Kidney glomerular epithelial cell (primary cell): ENCODE results near the gene TASOR.
A peak's percentile ranks its signal among the peaks of the same experiment; 100 is the strongest.

Source experiments
- DNase-seq: peaks from one replicate; lab custom pipeline; 2025; lab: John Stamatoyannopoulos, UW

Gene TASOR

DNA sequence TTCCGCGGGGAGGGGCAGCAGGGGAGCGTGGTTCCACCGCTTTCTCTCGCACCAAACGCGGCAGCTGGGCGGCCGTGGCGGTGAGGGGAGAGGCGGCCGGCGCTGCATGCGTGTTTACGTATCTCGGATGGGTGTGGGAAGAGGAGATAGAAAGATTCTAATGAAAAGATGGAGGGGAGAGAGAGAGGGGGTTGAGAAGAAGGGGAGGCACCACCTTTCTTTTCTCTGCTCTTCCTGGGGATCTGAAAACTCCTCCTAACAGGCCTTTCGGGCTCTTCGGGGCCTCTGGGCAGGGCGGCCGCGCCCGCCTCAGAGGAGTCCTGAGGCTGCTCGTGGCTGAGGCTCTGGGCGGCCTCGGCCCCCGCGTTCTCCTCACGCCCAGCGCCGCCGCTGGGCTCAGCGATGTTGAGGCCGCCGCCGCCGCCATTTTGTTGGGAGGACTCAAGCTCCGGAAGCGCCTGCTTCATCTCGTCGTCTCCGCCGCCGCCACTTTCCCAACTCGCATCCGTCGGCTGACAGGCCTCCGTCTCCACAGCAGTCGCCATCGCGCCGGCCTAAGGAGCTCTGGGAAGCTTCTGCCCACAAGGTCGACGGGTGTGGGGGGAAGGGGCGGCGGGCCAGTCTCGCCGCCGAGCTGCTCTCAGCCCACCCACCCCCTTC is 473 bp downstream of the TASOR start:
- DNase-seq, result peak; percentile 66

DNA sequence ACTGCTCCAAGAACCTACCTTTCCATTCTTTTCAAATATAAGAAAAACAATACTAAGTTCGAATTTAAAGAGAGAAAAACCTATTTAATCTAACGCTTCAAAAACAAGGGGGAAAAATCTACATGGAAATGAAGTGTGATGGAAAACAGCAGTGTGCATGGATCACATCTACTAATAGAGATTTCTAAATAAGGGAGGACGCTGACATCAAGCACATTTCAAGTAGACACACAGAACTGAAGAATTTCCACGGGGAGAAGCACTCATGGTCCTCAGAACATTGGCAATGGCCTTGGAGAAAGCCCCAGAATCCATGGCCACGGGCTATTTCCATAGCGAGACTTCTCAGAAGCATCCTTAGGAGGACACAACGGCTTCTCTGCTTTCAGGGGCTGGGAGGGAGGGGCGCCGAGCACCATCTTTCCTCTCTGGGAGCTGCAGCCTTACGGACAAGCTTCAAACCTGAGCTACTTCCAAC is 1.0 kb downstream of the TASOR start:
- DNase-seq, result no peak

DNA sequence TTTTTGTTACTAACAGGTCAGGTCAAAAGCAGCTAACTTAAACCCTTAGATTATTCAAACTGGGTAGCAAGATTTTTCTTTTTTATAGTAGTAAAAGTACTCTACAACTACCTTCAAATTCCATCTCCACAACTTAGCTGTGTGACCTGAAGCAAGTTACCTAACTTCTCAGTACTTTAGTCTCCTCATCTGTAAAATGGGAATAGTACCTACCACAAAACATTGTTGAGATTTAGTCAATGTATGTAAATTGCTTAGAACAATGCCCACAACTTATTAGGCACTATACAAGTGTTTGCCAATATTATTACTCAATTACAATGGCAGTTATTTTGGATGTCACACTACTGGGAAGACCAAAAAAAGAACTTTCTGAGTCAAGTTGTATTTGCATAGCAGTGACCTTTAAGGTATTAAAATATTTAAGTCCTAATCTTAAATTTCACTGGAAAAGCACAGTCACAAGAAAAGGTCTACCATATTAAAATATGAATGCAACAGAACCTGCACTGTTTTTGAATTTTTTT is 2.9 kb downstream of the TASOR start:
- DNase-seq, result no peak

DNA sequence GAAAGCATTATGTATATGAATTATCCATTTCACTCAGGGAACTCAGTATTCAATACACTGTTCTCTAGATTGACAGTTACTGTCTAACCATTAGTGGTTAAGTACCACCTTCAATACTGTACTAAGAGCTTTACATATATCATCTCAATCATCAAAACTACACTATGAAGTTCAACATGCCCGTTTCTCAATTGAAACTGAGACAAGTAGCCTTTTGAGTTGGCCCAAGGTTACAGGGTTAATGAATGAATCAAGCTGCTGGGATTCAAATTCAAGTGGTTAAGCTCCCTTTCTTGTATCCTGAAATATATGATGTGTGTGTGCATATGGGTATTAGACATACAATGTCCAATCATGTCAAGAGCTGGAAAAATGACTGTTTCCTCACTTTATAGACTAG is 5.8 kb downstream of the TASOR start:
- DNase-seq, result no peak

DNA sequence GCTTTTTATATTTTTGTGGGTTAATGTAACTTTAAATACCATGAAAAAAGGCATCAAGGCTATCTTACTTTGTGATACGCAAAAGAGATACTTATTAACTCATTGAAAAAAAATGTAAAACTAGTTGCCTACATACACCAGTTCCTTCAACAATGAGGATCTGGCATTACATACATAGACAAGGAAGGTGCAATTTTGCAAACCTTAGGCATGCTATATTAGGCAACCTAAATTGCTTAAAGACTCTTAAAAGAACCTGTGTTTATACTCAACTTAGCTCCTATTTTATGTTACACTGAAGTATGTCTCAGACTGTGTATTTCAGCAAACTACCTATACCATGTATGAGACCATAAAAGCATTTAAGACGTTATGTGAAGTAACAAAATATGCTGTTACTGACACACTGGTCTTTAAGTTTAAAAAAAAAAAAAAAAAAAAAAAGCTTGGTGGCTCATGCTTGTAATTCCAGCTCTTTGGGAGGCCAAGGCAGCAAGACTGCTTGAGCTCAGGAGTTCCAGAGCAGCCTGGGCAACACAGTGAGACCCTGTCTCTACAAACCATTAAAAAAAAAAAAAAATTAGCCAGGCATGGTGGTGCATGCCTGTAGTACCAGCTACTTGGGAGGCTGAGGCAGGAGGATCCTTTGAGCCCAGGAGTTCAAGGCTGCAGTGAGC is 9.1 kb downstream of the TASOR start:
- no peak for DNase-seq

GRCh38 chr3:56667973-56668579 is 15.0 kb downstream of the TASOR start:
- DNase-seq, result peak; percentile 11

DNA sequence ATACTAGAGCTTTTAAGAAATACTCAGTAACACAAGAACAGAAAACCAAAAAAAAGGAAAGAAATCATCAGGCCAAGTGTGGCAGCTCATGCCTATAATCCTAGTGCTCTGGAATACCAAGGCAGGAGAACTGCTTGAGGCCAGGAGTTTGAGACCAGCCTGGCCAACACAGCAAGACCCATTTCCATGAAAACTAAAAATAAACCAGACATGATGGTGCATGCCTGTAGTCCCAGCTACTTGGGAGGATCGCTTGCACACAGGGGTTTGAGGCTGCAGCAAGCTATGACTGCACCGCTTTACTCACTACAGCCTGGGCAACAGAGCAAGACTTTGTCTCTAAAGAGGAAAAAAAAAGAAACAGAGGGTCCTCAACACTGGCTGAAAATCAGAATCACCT is 18.2 kb downstream of the TASOR start:
- no peak for DNase-seq

GRCh38 chr3:56655709-56656108 is 27.4 kb downstream of the TASOR start:
- DNase-seq, result no peak

GRCh38 chr3:56654460-56654859 is 28.6 kb downstream of the TASOR start:
- DNase-seq, result no peak

- no peak for DNase-seq
Measured at GRCh38 chr3:56645407-56645806, 37.7 kb downstream of the TASOR start.

- no peak for DNase-seq
Measured at GRCh38 chr3:56633602-56634535, 49.2 kb downstream of the TASOR start.
